Smooth muscle cell (in vitro differentiated cells): Measurements from ENCODE around the gene ERICH2. TPM values are rescaled to one million over a fixed set of nuclear protein-coding genes. Genes with fewer than 3 reads are reported as not detected.

Experiments
- DNase-seq: peaks from one replicate; lab custom pipeline; 2025; ENCODE audit not compliant: unreplicated experiment; lab: John Stamatoyannopoulos, UW
- H2AFZ ChIP-seq: fragments of 200-600 bp; sonication (generic); 2 replicates; pipeline ENCODE4 v1.6.0; 2016; ENCODE audit warnings: antibody characterized with exemption, low read depth, mild to moderate bottlenecking
- H3F3A ChIP-seq: fragments of 200-600 bp; sonication (generic); 2 replicates; pipeline ENCODE4 v1.6.0; 2017; ENCODE audit warnings: antibody characterized with exemption, low read depth
- H3K27ac ChIP-seq: fragments of 200-600 bp; sonication (generic); 2 replicates; pipeline ENCODE4 v1.5.1; 2016; ENCODE audit warnings: low read depth, mild to moderate bottlenecking
- H3K27me3 ChIP-seq: fragments of 200-600 bp; sonication (generic); 2 replicates; pipeline ENCODE4 v1.6.1; 2016; ENCODE audit warnings: low read depth, mild to moderate bottlenecking
- H3K36me3 ChIP-seq: fragments of 200-600 bp; sonication (generic); 2 replicates; pipeline ENCODE4 v1.5.1; 2016; ENCODE audit warnings: low read depth
- H3K4me1 ChIP-seq: fragments of 200-600 bp; sonication (generic); 2 replicates; pipeline ENCODE4 v1.5.1; 2016; ENCODE audit warnings: low read depth
- H3K4me2 ChIP-seq: fragments of 200-600 bp; sonication (generic); 2 replicates; pipeline ENCODE4 v1.6.0; 2016; ENCODE audit warnings: mild to moderate bottlenecking
- H3K4me3 ChIP-seq: fragments of 200-600 bp; sonication (generic); 2 replicates; pipeline ENCODE4 v1.5.1; 2016; ENCODE audit warnings: mild to moderate bottlenecking
- H3K79me2 ChIP-seq: fragments of 200-600 bp; sonication (generic); 2 replicates; pipeline ENCODE4 v1.6.0; 2016; ENCODE audit warnings: low read depth, mild to moderate bottlenecking
- H3K9ac ChIP-seq: fragments of 200-600 bp; sonication (generic); 2 replicates; pipeline ENCODE4 v1.6.0; 2016; ENCODE audit warnings: low read depth
- H3K9me3 ChIP-seq: fragments of 200-600 bp; sonication (generic); replicated peaks from 2 replicates; pipeline ENCODE4 v1.5.1; 2016; ENCODE audit warnings: low read depth
- H4K20me1 ChIP-seq: fragments of 200-600 bp; sonication (generic); 2 replicates; pipeline ENCODE4 v1.6.0; 2016; ENCODE audit warnings: low read depth
- WGBS: methylation state at CpG from one replicate; pipeline ENCODE4 v1.1.7; 2016; ENCODE audit warnings: low lambda C conversion rate; 5-methylcytosine and 5-hydroxymethylcytosine counted together
- polyA plus RNA-seq: library from polyadenylated mRNA; unstranded; fragments of >200 nt; fragmentation: Nextera tagmentation; extraction: Ambion mirVana; gene quantifications from 2 replicates; pipeline ENCODE4 v1.2.1, GENCODE V29; 2016
- total RNA-seq: library from RNA; depleted of rRNA; stranded (reverse); fragments of >200 nt; gene quantifications from 2 replicates; pipeline ENCODE4 v1.2.3, GENCODE V29; 2014
- TF ChIP-seq, protein P1 (sequence below): fragments of 200-600 bp; sonication (generic); IDR thresholded peaks from 2 replicates; pipeline ENCODE4 v1.5.1; 2017; ENCODE audit warnings: borderline replicate concordance, mild to moderate bottlenecking, antibody characterized with exemption; ENCODE audit not compliant: insufficient read depth, poor library complexity, severe bottlenecking

ERICH2 gene
- total and polyA plus RNA-seq, 2 experiments from 2014 or later = 1.3 TPM; not detected in 1

DNA sequence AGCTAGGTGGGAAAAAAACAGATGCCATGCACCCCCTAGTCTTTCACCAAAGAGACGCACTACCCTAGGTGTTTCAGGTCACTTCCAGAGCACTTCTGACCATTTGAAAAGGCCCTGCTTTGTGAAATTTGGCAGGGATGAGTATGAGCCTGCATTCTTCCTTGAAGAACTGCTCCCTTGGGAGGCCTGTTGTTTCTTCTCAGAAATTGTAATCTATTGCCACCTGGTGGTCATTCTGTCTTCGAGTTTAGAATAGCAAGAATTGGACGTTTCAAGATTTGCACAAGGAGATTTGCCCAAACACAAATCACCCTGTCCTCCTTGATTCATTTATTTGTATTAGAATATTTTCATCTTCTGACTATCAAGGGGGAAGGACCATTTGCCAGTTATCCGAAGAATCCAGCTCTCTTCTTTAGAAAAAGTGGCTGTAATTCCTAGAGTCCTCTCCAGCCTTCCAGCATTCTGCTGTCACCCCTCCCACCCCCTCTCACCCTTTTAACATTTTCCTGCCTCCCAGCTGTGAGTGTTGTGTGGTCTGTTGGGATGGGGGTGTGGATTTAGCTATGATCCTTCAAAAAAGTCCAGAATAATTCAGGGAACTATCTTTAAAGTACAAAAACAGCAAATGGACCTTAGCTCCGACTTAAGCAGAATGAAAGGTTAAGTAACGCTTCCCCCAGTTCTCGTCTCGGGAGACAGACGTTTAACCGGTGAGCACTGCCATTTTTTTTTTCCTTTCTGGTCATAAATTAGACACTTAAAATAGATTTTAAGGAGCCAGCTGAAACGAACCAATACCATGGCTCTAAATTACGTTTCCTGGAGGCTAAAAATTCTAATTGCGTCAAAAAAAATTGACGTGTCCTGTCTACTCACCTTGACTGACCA lies 42.8 kb downstream of the ERICH2 start:
- Histone ChIP-seq H3K79me2 (no peaks in the 10 kb centered on the region), H3K4me2 (no peak overlapping the region), H3K36me3 (no peaks in the 10 kb centered on the region), H3K9ac (no peak overlapping the region), H2AFZ (no peak overlapping the region), H3K9me3 (no peaks in the 10 kb centered on the region), H3K4me3 (no peak overlapping the region), H4K20me1 (no peaks in the 10 kb centered on the region), H3K27me3 (peaks cover 52% of the 10 kb centered on the region), H3K27ac (no peak overlapping the region), H3K4me1 (peaks cover 28% of the 10 kb centered on the region), H3F3A (no peaks in the 10 kb centered on the region)
- WGBS = under 1% methylated on average over 14 of the region's 14 CpGs
- no peak for DNase-seq
- TF ChIP-seq, protein P1, sequence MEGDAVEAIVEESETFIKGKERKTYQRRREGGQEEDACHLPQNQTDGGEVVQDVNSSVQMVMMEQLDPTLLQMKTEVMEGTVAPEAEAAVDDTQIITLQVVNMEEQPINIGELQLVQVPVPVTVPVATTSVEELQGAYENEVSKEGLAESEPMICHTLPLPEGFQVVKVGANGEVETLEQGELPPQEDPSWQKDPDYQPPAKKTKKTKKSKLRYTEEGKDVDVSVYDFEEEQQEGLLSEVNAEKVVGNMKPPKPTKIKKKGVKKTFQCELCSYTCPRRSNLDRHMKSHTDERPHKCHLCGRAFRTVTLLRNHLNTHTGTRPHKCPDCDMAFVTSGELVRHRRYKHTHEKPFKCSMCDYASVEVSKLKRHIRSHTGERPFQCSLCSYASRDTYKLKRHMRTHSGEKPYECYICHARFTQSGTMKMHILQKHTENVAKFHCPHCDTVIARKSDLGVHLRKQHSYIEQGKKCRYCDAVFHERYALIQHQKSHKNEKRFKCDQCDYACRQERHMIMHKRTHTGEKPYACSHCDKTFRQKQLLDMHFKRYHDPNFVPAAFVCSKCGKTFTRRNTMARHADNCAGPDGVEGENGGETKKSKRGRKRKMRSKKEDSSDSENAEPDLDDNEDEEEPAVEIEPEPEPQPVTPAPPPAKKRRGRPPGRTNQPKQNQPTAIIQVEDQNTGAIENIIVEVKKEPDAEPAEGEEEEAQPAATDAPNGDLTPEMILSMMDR = peak; percentile 79

DNA sequence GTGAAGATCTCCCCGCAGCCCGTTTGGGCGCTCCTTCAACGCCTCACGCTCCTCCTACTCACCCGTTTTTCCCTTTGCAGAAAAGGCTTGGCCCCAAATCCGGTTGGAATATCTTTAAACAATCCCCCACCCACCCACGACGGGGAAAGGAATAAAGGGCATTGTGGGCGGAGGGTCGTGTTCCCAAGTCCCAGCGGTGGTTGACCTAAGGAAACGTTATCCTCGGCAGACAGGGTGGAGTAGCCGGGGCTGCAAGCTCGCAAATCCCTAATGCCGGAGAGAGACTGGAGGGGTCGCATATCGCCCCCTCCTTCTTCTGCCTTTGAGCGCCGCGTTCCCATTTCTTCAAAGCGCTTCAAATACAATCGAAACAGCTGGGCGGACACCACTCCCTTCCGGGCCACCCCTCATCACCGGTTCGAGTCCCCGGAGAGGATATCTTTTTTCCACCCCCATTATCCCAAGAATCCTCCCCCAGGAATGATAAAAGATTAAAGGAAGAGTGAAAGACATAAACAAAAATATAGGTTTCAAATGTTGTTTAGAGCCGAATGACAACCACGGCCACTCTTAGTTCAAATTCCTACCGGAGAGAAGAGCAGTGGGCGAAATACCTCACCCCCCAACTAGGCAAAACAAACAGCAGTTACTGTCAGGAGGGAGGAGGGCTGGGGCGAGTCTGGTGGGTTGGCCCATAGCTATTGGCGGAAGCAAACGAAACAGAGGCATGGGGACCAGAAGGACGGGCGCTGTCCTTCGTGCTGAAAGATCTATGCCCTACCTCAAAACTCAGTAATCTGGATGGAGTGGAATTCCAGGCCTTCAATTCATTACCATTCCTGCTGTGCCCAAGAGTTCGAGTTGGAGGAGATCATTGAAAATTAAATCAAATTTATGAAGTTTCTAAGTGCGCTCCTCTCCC lies 43.7 kb downstream of the ERICH2 start:
- H3K9ac ChIP-seq = no peak overlapping the region
- no peaks in the 10 kb centered on the region for H3K36me3 ChIP-seq
- no peak for DNase-seq
- H4K20me1 ChIP-seq = no peaks in the 10 kb centered on the region
- H3K27me3 ChIP-seq = peaks cover 61% of the 10 kb centered on the region
- H3K79me2 ChIP-seq = no peaks in the 10 kb centered on the region
- WGBS = 4% methylated on average over 41 of the region's 41 CpGs
- peak overlapping the region; percentile 73 for H3K4me2 ChIP-seq
- H3F3A ChIP-seq = no peaks in the 10 kb centered on the region
- no peak overlapping the region for H3K4me3 ChIP-seq
- TF ChIP-seq, protein P1 = no peak
- H3K27ac ChIP-seq = no peak overlapping the region
- H3K9me3 ChIP-seq = no peaks in the 10 kb centered on the region
- H2AFZ ChIP-seq = no peak overlapping the region
- H3K4me1 ChIP-seq = peaks cover 29% of the 10 kb centered on the region

DNA sequence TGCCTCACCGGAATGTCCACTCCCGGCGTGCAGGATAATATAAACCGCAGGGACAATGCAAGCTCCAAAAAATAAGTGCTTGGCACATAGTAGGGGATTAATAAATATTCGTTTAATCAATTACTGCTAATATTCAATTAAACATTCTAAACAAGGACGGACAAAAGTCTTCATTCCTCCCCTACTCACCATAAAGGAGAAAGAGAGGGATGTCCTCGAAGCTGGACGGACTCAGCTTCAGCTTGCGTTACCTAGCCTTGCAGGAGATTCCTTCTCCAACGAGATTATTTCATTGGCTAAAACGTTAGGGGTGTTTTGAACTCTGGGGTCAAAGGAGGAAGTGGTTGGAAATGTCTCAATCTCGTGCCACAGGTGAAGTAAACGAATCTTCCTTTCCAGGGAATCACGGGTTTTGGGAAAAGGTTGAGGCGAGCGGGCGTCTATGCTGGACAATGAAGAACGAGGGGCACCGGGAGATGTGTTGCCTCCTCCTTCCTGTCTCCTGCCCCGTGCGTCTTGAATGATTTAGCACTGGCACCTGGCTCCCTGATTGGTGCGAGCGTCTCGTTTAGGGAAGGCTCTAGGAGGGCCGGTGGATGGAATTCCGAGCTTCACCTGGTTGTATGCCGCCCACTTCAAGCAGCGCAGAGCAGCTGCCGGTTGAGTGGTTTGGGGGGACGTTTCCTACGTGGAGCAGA lies 44.5 kb downstream of the ERICH2 start:
- no peak overlapping the region for H3K9ac ChIP-seq
- H2AFZ ChIP-seq = no peak overlapping the region
- H3K9me3 ChIP-seq = no peaks in the 10 kb centered on the region
- no peak for DNase-seq
- peaks cover 69% of the 10 kb centered on the region for H3K27me3 ChIP-seq
- TF ChIP-seq, protein P1 = no peak
- H3K4me2 ChIP-seq = no peak overlapping the region
- no peaks in the 10 kb centered on the region for H3F3A ChIP-seq
- no peak overlapping the region for H3K27ac ChIP-seq
- peaks cover 35% of the 10 kb centered on the region for H3K4me1 ChIP-seq
- no peaks in the 10 kb centered on the region for H3K79me2 ChIP-seq
- 15% methylated on average over 31 of the region's 31 CpGs for WGBS
- H4K20me1 ChIP-seq = no peaks in the 10 kb centered on the region
- no peaks in the 10 kb centered on the region for H3K36me3 ChIP-seq
- no peak overlapping the region for H3K4me3 ChIP-seq
